GM18870 (cell line): ENCODE measurements around the gene MMRN2.
"Not testable (repeated sequence)": the region's sequence is repeated elsewhere in the genome, so short reads cannot be mapped to it uniquely, and the experiment has no call there.

Source experiments
- ATAC-seq: cut with Tn5 transposase; IDR thresholded peaks from one replicate; pipeline ENCODE4 v1.9.1; 2021; ENCODE audit warnings: moderate library complexity; ENCODE audit not compliant: unreplicated experiment

The MMRN2 gene

GRCh38 chr10:86941426-86941825 lies 16.0 kb downstream of the MMRN2 start:
- no peak for ATAC-seq

- no peak for ATAC-seq
Measured at GRCh38 chr10:86940677-86941076, 16.7 kb downstream of the MMRN2 start.

GRCh38 chr10:86940076-86940475 lies 17.3 kb downstream of the MMRN2 start:
- ATAC-seq = not testable (repeated sequence)

DNA sequence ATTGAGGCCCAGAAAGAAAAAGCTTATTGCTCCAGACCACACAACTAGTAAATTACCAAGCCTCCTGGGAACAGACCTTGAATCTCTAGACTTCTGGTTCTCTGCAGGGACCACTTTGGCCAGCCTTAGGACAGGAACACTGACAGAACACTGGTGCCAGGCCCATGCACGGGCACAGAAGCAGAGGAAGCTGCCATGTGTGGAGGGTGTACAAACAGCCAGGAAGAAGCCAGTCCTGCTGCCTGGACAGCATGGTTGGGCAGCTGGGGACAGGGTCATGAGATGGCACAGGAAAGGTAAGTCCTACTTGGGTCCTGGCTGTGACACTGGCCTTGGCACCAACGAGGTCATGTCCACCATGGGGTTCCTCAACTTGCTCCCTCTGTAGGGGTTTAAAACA lies 19.2 kb downstream of the MMRN2 start:
- no peak for ATAC-seq

- no peak for ATAC-seq
Measured at GRCh38 chr10:86937502-86938154, 19.8 kb downstream of the MMRN2 start.

DNA sequence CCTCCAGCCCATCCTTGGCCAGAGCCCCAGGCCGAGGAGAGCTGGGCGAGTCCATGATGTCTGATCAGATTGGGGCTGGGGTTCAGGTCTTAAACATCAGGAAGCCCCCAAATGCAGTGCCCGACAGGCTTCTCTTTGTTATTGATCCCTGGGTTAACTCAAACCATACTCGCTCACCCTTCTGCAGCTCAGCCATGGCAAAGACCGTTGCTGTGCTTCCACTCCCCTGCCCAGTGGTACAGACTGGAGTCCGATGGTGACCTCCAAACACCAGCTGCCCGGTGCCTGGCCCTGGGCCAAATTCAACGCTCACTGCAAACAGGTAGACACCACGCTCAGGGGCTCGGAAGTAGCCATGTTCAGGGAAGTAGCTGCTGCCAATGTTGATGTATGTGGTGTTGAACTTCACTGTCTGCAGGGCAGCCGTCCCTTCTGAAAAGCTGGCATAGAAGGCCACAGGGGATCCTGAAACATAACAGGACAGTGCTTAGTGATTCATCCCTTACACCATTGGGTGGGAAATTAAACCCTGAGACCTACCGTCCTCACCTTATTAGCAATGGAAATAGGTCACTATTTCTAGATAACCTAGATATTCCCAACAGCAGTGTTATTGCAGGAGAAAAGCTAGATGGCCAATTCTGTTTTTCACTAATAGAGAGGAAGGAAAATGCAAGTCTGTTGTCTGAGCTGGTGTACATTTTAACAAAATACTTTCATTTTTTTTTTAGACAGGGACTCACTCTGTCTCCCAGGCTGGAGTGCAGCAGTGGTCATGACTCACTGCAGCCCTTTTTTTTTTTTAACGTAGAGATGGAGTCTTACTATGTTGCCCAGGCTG lies 20.5 kb downstream of the MMRN2 start:
- no peak for ATAC-seq

DNA sequence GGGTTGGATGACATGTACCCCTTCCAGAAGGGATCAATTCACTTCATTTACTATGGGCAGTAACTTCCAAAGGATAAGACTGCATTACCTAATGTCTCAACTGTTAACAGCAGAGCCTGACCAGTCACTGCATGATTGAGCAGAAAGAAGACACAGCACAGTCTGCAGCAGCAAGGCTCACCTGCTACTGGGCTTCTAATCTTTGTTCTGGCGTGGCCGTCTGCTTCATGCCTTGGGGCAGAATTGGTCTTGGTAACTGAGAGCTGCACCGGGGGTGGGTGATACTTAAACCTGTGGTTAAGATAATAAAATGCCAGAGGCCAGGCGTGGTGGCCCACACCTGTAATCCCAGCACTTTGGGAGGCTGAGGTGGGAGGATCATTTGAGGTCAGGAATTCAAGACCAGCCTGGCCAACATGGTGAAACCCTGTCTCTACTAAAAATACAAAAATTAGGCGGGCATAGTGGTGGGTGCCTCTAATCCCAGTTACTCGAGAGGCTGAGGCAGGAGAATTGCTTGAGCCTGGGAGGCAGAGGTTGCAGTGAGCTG lies 23.2 kb downstream of the MMRN2 start:
- ATAC-seq = not testable (repeated sequence)

GRCh38 chr10:86932674-86933073 lies 24.7 kb downstream of the MMRN2 start:
- no peak for ATAC-seq

DNA sequence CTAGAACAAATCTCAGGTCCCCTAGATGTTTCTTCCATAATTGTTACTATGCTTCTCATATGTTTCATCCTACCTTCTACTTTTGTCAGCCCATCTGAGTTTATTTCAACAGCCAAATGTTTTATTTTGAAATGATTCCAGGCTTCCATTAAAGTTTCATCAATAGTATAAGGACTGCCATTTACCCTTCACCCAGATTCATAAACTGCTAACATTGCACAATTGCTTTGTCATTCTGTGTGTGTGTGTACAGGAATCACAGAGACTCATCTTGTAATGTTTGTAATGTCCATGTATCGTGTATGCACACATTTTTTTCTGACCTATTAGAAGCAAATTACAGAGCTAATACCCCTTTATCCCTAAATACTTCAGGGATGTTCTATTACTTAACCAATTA lies 25.5 kb downstream of the MMRN2 start:
- no peak for ATAC-seq

DNA sequence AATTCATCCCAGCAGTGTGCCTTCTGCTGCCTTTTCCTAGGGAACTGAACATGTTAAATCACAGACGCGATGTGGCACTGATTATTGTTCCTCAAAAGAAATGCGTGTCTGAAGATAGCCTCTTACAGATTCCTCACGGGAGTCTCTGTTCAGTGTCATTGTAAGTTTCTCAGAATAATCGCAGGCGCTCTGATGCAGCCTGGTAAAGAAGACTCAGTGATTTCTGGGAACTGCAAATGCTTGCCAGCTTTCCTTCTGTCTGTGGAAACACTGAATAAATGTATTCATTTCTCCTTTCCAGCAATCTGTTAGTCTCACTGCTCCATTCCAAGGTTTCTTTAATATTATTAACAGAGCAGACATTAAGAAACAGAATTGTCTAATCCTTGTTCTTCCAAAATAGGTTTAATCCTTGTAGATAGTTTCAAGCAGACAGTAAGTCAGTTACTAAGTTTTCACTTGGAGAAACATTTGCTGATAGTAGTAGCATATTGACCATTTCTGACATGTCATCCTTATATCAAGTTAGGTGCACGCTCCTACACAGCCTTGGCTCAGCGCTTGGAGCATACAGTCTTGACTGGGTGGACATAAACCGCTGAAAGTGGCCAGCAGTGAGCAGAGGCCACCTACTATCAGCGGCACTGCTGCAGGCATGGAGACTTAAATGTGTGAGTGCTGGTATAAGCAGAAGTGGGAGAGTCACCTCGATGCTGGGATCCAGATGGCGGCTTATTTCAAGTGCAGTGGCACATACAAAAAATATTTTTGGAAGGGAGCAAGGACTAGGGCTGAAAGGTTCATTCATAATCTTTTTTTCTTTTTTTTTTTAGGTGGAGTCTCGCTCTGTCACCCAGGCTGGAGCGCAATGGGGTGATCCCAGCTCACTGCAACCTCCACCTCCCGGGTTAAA lies 27.7 kb downstream of the MMRN2 start:
- no peak for ATAC-seq

DNA sequence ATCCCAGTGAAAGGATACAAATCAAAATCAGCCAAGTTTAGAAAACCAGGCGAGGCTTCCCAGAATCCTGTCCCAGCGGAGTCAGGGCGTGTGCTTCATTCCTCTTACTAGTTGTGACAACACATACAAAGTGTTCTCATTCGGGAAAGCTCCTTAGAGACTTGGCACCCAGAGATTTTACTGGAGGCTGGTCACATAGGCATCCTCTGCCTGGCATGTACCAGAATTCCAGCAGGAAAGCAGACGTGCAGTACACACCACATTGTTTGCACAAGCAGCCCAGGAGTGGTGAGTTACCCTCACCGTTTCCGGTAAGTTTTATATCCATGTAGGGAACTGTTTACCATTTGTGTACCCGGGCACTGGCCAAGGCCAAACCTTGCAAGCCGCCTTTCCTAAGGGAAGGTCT lies 34.9 kb downstream of the MMRN2 start:
- no peak for ATAC-seq

DNA sequence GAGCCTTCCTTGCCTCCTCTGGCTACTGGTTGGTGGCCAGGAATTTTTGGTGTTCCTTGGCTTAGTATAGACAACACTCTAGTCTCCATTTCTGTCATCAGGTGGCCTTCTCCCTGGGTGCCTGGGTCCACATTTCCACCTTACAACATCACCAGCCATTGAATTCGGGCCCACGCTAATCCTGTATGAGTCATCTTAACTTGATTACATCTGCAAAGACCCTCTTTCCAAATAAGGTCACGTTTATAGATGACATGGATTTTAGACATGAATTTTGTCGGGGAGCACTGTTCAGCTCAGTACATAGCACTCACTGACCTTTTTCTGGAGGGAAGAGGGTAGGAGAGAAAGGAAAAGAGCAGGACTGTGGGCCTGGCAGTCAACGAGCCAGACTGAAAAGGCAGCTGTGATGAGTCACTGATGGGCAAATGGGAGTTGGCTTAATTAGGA lies 39.4 kb downstream of the MMRN2 start:
- ATAC-seq = no peak

DNA sequence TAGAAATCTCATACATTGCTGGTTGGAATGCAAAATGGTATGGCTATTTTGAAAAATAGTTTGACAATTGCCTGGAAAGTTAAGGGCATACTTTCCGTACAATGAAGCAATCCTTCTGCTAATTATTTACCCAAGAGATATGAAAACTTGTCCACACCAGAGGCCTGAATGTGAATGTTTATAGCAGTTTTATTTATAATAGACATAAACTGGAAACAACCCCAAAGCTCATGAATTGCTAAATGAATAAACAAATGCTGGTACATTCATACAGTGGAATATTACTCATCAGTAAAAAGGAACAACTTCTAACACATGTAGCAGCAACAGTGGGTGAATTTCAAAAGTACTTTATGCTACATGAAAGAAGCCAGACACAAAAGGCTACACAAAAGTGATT lies 42.7 kb downstream of the MMRN2 start:
- ATAC-seq = no peak

GRCh38 chr10:86905429-86905828 lies 52.0 kb downstream of the MMRN2 start:
- no peak for ATAC-seq

GRCh38 chr10:86904600-86904999 lies 52.8 kb downstream of the MMRN2 start:
- ATAC-seq = no peak

DNA sequence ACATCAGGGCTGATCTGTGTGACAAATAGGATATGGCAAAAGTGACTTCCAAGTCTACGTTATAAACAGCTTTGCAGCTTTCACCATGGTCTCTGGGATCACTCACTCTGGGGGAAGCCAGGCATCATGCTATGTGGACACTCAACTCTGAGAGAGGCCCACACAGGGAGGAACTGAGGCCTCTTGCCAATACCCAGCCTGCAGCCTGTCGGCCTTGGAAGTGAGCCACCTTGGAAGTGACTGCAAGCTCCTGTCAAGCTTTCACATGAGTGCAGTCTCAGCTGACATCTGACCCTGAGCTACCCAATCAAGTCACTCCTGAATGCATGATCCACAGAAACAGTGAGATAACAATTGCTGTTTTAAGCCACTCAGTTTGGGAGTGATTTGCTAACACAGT lies 56.5 kb downstream of the MMRN2 start:
- no peak for ATAC-seq

GRCh38 chr10:86899670-86900276 lies 57.6 kb downstream of the MMRN2 start:
- ATAC-seq = no peak

- ATAC-seq = no peak
Measured at GRCh38 chr10:86899132-86899531, 58.3 kb downstream of the MMRN2 start.

- ATAC-seq = no peak
Measured at GRCh38 chr10:86898511-86898910, 58.9 kb downstream of the MMRN2 start.

- no peak for ATAC-seq
Measured at GRCh38 chr10:86889997-86890396, 67.4 kb downstream of the MMRN2 start.
